LNCAP (cell line): ENCODE results near the gene IQCF2.

Experiments
- CTCF ChIP-seq: fragments of 450-650 bp; IDR thresholded peaks from 2 replicates; pipeline ENCODE4 v1.5.1; 2017; ENCODE audit warnings: mild to moderate bottlenecking

The IQCF2 gene

GRCh38 chr3:51887620-51888019 lies 26.2 kb downstream of the IQCF2 start:
- TF ChIP-seq CTCF: no peak

GRCh38 chr3:51888463-51889105 lies 27.2 kb downstream of the IQCF2 start:
- TF ChIP-seq CTCF: no peak

- TF ChIP-seq CTCF: no peak
Measured at GRCh38 chr3:51891242-51892039, 30.0 kb downstream of the IQCF2 start.

GRCh38 chr3:51894391-51894790 lies 33.0 kb downstream of the IQCF2 start:
- no peak for TF ChIP-seq CTCF

- TF ChIP-seq CTCF: no peak
Measured at GRCh38 chr3:51894939-51895338, 33.5 kb downstream of the IQCF2 start.

- TF ChIP-seq CTCF: no peak
Measured at GRCh38 chr3:51896607-51897305, 35.3 kb downstream of the IQCF2 start.

GRCh38 chr3:51897391-51897790 lies 36.0 kb downstream of the IQCF2 start:
- no peak for TF ChIP-seq CTCF
